HG02981 (cell line): ENCODE measurements around the gene BCLAF1.

Source experiments
- ATAC-seq: cut with Tn5 transposase; IDR thresholded peaks from one replicate; pipeline ENCODE4 v1.9.1; 2021; ENCODE audit warnings: mild to moderate bottlenecking, moderate library complexity; ENCODE audit not compliant: unreplicated experiment

The BCLAF1 gene

GRCh38 chr6:136208783-136209182 is 80.9 kb downstream of the BCLAF1 start:
- no peak for ATAC-seq
